CD4-positive, alpha-beta T cell treated with Interferon alpha-2 for 1 hour (primary cell): Measurements from ENCODE around the gene IQCF6.
"Not testable (repeated sequence)": the region's sequence is repeated elsewhere in the genome, so short reads cannot be mapped to it uniquely, and the experiment has no call there.

Source experiments
- DNase-seq, 2 donors: peaks; one replicate each; pipeline ENCODE4 v3.0.0-alpha.2; 2020 to 2022

Gene IQCF6

DNA sequence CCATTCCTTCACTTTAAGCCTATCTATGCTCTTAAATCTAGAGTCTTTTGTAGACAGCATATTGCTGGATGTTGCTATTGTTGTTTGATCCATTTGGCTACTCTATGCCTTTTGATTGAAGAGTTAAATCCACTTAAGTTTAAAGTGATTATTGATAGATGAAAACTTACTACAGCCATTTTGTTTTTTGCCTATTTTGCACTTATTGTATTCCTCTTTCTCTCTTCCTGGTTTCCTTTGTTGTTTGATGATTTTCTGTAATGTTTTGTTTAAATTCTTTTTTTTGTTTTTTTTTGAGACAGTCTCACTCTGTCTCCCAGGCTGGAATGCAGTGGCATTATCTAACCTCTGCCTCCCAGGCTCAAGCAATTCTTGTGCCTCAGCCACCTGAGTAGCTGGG is 19.8 kb downstream of the IQCF6 start:
- DNase-seq, result no peak

- DNase-seq, result not testable (repeated sequence)
Observed at GRCh38 chr3:51753763-51754750, 25.0 kb downstream of the IQCF6 start.

- DNase-seq, result no peak
Observed at GRCh38 chr3:51751287-51751686, 27.8 kb downstream of the IQCF6 start.

DNA sequence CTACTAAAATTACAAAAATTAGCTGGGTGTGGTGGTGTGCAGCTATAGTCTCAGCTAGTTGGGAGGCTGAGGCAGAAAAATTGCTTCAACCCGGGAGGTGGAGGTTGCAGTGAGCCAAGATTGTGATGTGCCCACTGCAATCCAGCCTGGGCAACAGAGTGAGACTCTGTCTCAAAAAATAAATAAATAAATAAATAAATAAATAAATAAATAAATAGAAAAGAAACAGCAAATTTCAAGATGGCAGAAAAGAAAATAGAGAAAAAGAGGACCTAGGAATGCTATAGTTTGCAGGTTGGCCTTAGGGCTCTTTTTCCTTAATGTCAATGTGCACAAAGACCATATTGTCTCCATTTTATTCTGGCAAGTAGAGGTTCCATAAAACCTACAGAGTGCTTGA is 28.2 kb downstream of the IQCF6 start:
- DNase-seq, result no peak

DNA sequence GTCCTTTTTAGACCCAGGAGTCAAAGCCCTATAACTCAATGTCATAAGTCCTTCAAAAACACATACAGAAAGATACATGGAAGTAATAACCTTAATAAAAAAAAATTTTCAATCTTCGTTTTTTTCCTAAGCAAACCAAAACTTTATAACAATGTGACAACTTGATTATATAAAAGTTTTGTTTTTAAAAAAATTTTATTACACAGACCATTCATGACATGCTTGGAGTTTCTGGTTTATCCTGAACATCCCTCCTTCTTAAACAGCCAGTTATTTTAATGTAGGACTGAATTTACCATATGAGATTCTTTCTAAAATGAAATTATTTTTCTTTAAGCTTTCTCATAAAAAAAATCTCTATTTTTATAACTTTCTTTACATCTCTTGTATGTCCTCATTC is 30.7 kb downstream of the IQCF6 start:
- DNase-seq, result no peak

DNA sequence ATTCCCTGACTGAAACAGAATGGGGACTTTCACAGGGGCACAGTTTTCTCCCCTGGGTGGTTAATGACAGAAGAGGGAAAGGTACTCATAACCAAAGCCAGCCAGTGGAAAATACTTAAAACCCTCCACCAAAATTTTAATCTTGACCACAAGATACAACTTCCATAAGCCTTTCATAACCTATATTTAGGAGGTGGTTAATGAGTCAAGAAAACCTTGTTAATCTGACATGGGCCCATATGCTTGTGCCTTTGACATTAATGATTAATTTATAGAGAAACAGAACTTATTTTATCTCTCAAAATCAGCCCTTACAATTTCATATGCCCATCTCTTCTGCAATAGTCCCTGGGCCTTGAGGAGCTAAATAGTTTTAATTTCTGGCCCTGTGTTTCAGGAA is 31.2 kb downstream of the IQCF6 start:
- DNase-seq, result no peak

DNA sequence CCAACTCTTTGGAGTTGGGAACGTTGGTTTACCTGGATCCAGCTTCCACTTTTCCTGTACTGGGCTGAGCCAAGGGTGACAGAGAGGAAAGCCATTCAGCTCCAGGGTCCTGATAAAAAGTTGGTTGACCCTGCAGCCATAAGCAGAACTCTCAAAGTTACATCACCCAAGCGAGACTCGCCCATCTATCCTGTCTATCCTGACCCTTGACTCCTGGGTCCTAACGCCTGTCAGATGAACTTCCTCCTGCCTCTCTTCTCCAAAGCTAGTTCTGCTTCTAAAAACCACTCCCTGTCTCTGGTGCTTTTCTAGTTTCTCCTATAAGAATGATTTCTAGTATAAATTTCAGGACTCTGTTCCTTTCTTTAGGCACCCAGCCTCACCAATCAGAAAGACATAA is 36.1 kb downstream of the IQCF6 start:
- peak; percentile 3 to 30 for DNase-seq

DNA sequence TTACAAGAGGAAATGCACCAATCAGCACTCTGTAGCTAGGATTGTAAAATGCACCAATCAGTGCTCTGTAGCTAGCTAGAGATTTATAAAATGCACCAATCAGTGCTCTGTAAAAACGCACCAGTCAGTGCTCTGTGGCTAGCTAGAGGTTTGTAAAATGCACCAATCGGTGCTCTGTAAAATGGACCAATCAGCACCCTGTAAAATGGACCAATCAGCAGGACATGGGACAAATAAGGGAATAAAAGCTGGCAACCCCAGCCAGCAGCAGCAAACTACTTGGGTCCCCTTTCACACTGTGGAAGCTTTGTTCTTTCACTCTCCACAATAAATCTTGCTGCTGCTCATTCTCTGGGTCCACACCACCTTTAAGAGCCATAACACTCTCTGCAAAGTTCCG is 36.7 kb downstream of the IQCF6 start:
- DNase-seq, result not testable (repeated sequence)

GRCh38 chr3:51739110-51739509 is 39.9 kb downstream of the IQCF6 start:
- no peak for DNase-seq

DNA sequence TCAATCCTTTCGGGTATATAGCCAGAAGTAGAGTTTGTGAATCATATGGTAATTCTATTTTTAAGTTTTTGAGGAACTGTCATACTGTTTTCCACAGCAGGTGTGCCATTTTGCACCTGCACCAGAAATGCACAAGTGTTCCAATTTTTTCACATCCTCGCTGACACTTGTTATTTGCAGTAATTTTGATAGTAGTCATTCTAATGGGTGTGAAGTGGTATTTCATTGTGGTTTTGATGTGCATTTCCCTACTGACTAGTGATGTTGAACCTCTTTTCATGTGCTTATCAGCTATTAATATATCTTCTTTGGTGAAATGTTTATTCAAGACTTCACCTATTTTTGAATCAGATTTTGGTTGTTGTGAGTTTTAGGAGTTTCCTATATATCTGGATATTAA is 43.1 kb downstream of the IQCF6 start:
- DNase-seq, result no peak

DNA sequence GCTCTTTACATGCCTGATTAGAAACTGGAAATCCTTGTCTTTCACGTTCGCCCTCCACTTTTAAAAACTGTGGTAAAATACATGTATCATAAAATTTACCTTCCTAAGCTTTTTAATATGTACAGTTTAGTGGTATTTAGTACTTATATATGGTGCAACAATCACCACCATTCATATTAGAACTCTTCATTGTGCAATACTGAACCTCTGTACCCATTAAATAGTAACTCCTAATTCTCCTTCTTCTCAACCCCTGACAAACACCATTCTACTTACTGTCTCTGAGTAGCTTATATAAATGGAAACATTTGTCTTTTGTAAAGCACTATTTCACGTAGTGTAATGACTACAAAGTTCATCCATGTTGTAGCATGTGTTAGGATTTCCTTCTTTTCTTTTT is 44.0 kb downstream of the IQCF6 start:
- DNase-seq, result no peak

- peak in 1 of 2 donors; percentile 4 for DNase-seq
Observed at GRCh38 chr3:51734572-51734907, 44.5 kb downstream of the IQCF6 start.

DNA sequence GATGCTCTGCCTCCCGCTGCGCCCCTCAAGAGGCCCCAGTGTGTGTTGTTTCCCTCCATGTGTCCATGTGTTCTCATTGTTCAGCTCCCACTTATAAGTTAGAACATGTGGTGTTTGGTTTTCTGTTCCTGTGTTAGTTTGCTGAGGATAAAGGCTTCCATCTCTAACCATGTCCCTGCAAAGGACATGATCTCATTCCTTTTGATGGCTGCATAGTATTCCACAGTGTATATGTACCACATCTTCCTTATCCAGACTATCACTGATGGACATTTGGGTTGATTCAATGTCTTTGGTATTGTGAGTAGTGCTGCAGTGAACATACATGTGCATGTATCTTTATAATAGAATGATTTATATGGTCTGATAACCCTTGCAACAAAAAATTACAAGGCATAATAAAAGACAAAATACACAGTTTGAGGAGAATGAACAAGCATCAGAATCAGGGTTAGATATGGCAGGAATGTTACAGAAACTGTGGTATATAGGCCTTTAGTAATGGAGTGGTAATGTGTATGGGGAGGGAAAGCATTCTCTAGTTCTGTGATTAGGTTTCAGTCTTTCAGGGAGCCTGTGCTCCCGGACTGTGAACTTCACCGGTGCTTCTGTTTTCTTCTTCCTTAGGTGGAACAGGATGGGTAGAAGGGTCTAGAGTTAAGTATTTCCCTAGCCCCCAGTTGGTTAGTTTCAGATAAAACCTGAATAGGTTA is 45.0 kb downstream of the IQCF6 start:
- DNase-seq, result no peak

DNA sequence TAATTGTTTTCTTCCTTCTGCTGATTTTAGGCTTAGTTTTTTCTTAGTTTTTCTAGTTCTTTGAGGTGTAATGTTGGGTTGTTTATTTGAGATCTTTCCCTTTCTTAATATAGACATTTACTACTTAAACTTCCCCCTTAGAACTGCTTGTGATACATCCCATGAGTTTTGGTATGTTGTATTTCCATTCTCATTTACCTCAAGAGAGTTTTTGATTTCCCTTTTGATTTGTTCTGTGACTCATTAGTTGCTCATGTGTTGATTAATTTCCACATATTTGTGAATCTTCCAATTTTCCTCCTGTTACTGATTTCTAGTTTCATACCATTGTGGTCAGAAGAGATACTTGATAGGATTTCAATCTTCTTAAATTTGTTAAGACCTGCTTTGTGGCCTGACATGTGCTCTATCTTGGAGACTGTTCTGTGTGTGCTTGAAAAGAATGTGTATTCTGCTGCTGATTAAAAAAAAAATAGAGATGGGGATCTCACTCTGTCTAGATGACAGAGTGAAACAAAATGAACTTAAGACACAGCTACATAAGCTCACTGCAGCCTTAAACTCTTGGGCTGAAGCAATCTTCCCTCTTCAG is 49.9 kb downstream of the IQCF6 start:
- no peak for DNase-seq
